Activated T-cell treated with anti-CD3 and anti-CD28 coated beads, Interleukin-2, amount 50 U/mL, for 1 hour (primary cell): ENCODE data around the gene ZNF367.
A peak's percentile ranks its signal among the peaks of the same experiment; 100 is the strongest.

Experiments used
- DNase-seq: peaks from one replicate; pipeline ENCODE4 v3.0.0-alpha.2; 2020

Gene ZNF367

GRCh38 chr9:96436063-96436455 lies 17.9 kb upstream of the ZNF367 start:
- no peak for DNase-seq

DNA sequence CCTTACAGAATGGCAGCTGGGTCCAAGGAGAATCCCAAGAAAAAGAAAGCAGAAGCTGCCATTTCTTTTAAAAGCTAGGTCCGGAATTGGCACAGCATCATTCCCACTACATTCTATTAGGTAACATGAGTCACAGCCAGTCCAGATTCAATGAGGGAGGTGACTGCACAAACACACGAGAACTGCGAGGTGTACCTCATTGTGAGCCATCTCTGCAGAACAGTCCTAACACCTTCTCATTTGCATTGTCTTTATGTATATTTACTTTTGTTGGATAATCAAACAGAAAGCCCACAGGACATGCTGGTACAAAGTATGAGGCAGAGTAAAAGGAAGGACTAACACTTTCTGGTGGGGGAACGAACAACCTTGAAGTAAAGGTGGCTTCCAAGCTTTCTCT lies 17.2 kb upstream of the ZNF367 start:
- no peak for DNase-seq

- no peak for DNase-seq
Measured at GRCh38 chr9:96430377-96430776, 12.2 kb upstream of the ZNF367 start.

GRCh38 chr9:96429732-96430131 lies 11.6 kb upstream of the ZNF367 start:
- no peak for DNase-seq

DNA sequence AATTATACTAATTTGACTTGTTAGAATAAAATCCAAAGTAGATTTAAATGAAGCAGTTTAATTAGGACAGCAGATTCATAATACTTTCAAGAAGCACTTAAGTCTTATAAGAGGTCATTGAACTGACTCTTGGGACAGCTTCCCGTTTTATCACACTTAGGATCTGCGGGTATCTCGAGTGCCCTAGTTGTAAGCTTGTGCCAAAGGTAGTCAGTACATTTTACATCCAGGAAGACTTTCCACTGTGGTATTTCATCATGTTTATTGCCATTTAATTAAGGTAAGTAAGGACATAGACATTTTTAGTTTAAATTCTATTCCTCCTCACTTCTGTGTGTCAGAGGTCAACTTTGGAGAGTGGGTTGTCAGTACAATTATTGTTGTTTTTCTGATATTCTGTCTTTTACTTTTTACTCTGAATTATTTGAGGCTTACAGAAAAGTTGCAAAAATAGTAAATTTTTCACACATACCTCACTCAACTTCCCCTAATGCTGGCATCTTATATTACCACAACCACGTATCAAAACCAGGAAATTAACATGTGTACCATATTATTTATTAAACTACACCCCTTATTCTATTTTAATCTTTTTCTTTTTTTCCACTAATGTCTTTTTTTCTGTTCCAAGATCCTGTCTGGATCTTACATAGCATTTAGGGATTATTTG lies 7.5 kb upstream of the ZNF367 start:
- DNase-seq: no peak

DNA sequence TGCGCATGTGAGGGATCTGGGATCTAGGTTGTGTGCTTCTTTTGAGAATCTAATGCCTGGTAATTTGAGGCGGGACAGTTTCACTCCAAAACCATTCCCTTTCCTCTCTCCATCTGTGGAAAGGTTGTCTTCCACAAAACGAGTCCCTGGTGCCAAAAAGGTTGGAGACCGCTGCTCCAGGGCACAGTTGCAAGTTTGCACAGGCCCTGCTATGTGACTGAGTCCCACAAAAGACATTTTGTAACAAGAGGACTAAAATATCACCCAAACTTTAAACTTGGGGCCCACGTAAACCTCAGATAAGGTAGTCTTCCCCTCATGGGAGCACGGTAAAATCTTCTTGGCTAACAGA lies 5.8 kb upstream of the ZNF367 start:
- no peak for DNase-seq

- DNase-seq: no peak
Measured at GRCh38 chr9:96423322-96423984, 5.3 kb upstream of the ZNF367 start.

GRCh38 chr9:96420468-96421219 lies 2.5 kb upstream of the ZNF367 start:
- DNase-seq: no peak

- no peak for DNase-seq
Measured at GRCh38 chr9:96419691-96419969, 1.5 kb upstream of the ZNF367 start.

GRCh38 chr9:96418920-96419690 lies 935 bp upstream of the ZNF367 start:
- no peak for DNase-seq

DNA sequence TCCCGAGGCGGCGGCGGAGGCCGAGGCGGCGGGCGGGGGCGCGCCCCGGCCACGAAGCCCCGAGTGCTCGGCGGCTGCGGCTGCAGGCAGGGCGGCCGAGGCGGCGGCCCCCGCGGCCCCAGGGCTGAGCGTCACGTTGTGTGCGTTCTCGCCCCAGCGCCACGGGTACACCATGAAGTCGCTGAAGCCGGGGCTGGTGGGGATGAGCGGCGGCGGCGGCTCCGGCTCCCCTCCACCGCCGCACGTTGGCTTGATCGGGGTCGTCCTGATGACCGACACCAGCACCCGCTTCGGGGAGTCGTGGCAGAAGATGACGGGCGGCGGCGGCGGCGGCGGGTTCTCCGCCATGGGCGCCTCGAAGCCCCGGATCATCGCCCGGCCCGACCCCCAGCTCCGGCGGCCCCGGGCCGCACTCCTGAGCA lies 498 bp downstream of the ZNF367 start:
- DNase-seq: no peak

- peak; percentile 93 for DNase-seq
Measured at GRCh38 chr9:96417051-96417586, 1.1 kb downstream of the ZNF367 start.

- no peak for DNase-seq
Measured at GRCh38 chr9:96413302-96414221, 4.6 kb downstream of the ZNF367 start.

GRCh38 chr9:96412174-96412913 lies 5.8 kb downstream of the ZNF367 start:
- no peak for DNase-seq

DNA sequence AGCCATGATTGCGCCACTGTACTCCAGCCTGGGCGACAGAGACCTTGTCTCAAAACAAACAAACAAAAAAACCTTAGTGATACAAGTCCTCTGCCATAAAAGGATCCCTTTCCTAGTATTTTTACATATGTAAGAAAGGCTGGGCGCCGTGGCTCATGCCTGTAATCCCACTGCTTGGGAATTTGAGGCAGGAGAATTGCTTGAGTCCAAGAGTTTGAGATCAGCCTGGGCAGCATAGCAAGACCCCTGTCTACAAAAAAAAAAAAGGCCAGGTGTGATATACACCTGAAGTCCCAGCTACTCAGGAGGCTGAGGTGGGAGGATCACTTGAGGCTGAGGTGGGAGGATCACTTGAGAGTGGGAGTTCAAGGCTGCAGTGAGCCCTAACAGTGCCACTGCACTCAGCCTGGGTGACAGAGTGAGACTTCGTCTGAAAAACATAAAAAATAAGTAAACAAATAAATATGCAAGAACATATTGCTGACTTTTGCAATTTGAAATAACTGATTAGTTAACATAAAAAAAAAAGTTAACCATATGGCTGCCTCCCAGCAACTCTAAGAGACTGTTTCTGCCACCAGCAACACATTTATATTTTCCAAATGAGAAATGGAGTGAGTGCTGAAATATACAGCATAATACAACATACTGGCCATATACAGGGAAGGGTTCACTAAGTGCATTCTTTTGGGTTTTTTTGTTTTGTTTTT lies 6.9 kb downstream of the ZNF367 start:
- DNase-seq: no peak

- no peak for DNase-seq
Measured at GRCh38 chr9:96408409-96409280, 9.5 kb downstream of the ZNF367 start.

- no peak for DNase-seq
Measured at GRCh38 chr9:96400132-96400910, 17.8 kb downstream of the ZNF367 start.

DNA sequence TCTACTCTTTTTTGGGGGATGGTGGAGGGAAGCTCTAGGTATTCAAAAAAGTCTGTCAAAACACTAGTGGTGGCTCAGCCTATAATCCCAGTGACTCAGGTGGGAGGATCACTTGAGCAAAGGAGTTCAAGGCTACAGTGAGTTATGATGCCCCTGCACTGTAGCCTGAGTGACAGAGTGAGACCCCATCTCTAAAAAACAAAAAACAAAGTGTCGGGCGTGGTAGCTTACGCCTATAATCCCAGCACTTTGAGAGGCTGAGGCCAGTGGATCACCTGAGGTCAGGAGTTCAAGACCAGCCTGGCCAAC lies 18.9 kb downstream of the ZNF367 start:
- no peak for DNase-seq
